BLaER1 (cell line): ENCODE results near the gene POLN.

Source experiments
- H3K27ac ChIP-seq: shearing (Covaris generic); formaldehyde crosslinking; 2 replicates; pipeline ENCODE4 v1.8.1; 2022
- H3K27me3 ChIP-seq: shearing (Covaris generic); formaldehyde crosslinking; 2 replicates; pipeline ENCODE4 v1.8.1; 2022
- H3K36me3 ChIP-seq: shearing (Covaris generic); formaldehyde crosslinking; 2 replicates; pipeline ENCODE4 v1.8.1; 2022
- H3K4me1 ChIP-seq: shearing (Covaris generic); formaldehyde crosslinking; 2 replicates; pipeline ENCODE4 v1.8.1; 2022
- H3K4me2 ChIP-seq: shearing (Covaris generic); formaldehyde crosslinking; 2 replicates; pipeline ENCODE4 v1.8.1; 2022
- H3K4me3 ChIP-seq: shearing (Covaris generic); formaldehyde crosslinking; 2 replicates; pipeline ENCODE4 v1.8.1; 2022
- H3K9ac ChIP-seq: shearing (Covaris generic); formaldehyde crosslinking; 2 replicates; pipeline ENCODE4 v1.8.1; 2022
- H3K9me3 ChIP-seq: shearing (Covaris generic); formaldehyde crosslinking; 2 replicates; pipeline ENCODE4 v1.8.1; 2022
- H4K20me1 ChIP-seq: shearing (Covaris generic); formaldehyde crosslinking; 2 replicates; pipeline ENCODE4 v1.8.1; 2022
- Cebpa-rat ChIP-seq: shearing (Covaris generic); IDR thresholded peaks from 2 replicates; pipeline ENCODE4 v1.8.1; 2022

Gene POLN

GRCh38 chr4:2075171-2075986 is 166.5 kb downstream of the POLN start:
- Histone ChIP-seq H3K9ac (0 out of 2 replicates have a peak overlapping the region, but pooled peaks have one; percentile 15), H3K4me1 (peaks cover 63% of the 10 kb centered on the region), H3K9me3 (no peaks in the 10 kb centered on the region)

GRCh38 chr4:2074588-2074987 is 167.3 kb downstream of the POLN start:
- Histone ChIP-seq H3K9ac (no peak overlapping the region), H3K4me2 (0 out of 2 replicates have a peak overlapping the region, but pooled peaks have one; percentile 68), H3K4me3 (no peak overlapping the region), H4K20me1 (no peaks in the 10 kb centered on the region), H3K4me1 (peaks cover 55% of the 10 kb centered on the region), H3K36me3 (no peaks in the 10 kb centered on the region), H3K27ac (no peak overlapping the region; the same call in 1 of the 2 replicates), H3K9me3 (no peaks in the 10 kb centered on the region), H3K27me3 (no peaks in the 10 kb centered on the region)
- TF ChIP-seq Cebpa-rat = no peak

More at GRCh38 chr4:2075171-2075986, 166.5 kb downstream of the POLN start:
- Histone ChIP-seq H3K27me3 (no peaks in the 10 kb centered on the region), H3K4me3 (no peak overlapping the region), H3K4me2 (peak overlapping the region; percentile 68), H3K27ac (peak overlapping the region; percentile 70; the same call in 1 of the 2 replicates), H3K36me3 (no peaks in the 10 kb centered on the region), H4K20me1 (no peaks in the 10 kb centered on the region)
- TF ChIP-seq Cebpa-rat = no peak

- H3K9ac ChIP-seq = no peak overlapping the region
- no peak overlapping the region for H3K4me3 ChIP-seq
- peaks cover 49% of the 10 kb centered on the region for H3K4me1 ChIP-seq
- no peaks in the 10 kb centered on the region for H3K27me3 ChIP-seq
- H4K20me1 ChIP-seq = no peaks in the 10 kb centered on the region
- H3K4me2 ChIP-seq = no peak overlapping the region; the same call in 1 of the 2 replicates
- no peak overlapping the region for H3K27ac ChIP-seq
- no peaks in the 10 kb centered on the region for H3K9me3 ChIP-seq
- no peak for TF ChIP-seq Cebpa-rat
- H3K36me3 ChIP-seq = no peaks in the 10 kb centered on the region
Observed at GRCh38 chr4:2073808-2074481, 168.0 kb downstream of the POLN start.

DNA sequence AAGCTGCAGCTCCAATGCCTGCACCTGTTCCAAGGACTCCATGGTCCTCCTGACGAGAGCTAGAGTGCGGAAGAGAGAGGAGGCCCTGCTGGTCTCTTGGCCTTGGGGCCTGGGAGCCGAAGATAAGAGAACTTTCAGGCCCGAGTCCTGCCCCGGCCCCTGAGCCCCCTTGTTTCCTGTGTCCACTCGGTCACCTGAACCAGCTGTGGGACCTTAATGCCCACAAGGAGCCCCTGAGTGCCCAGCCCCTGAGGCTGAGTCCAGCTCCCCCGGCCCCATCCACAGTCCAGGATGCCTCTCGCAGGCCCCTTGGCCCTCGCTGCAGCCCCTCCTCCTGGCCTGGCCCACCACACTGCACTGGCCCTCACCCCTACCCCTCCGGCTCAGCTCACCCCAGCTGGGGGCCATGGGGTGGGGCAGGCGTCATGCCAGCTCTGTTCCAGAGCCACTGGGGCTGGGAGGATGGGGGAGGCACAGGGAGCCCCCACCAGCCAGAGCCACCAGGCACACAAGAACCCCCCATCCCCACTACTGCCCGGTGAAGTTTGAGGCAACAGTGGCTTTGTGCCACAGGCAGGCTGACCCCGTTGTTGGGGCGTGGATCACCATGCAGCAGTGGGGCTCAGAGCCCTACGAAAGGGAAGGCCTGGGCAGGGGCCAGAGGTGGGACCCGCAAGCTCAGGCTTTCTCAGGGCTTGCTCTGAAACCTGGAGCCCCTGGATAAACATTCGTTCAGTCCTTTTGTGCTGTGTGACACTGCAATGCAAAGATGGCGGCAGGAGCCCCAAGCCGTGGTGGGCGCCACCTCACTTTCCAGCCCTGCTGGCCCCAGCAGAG is 168.7 kb downstream of the POLN start:
- Histone ChIP-seq H3K36me3 (no peaks in the 10 kb centered on the region), H4K20me1 (peaks cover 1% of the 10 kb centered on the region; the same call in 1 of the 2 replicates), H3K9ac (no peak overlapping the region), H3K27ac (no peak overlapping the region), H3K4me2 (no peak overlapping the region), H3K4me3 (no peak overlapping the region), H3K9me3 (no peaks in the 10 kb centered on the region), H3K4me1 (peaks cover 41% of the 10 kb centered on the region), H3K27me3 (no peaks in the 10 kb centered on the region)
- TF ChIP-seq Cebpa-rat = no peak

DNA sequence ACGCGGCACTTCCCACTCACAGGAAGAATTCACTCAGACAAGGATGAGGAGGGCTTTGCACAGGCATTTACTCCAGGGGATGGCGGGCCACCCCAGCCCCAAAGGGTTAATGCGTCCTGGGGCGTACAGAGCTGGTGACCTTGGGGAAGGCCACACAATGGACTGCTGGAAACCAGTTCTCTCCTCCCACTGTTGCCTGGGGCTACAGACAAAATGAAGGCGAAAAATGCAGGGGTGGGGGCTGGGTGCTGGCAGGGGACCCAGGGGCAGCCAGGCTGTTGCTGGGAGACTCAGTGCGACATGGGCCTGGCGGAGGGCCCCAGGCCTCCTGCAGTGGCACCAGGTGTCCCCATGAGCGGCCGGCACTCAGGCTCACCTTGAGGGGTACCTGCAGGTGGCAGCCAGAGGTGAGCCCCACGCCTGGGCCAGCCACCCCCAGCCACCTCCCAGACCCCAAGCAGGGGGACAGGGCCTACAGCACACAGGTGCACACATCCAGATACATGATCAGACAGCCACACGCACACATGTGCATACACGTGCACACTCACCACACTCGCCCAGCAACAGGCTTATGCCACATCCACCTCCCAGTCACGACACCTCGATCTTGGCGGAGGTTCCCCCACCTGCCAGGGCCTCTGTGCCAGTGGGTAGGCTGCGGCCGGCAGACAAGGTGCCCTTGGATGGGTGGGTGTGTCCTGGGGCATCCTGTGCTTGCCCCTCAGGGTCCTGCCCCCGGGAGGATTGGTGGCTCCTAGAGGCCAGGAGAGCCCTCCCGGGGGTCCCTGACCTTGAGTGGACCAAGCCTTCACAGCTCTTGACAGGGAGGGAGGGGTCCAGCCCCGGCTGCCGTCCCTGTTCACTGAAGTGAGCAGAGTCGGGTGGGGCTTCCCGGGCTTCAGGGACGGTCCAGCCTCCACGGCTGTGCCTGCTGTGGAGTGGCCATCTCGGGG is 169.7 kb downstream of the POLN start:
- no peaks in the 10 kb centered on the region for H3K9me3 ChIP-seq
- peaks cover 6% of the 10 kb centered on the region; the same call in 1 of the 2 replicates for H3K36me3 ChIP-seq
- H3K27ac ChIP-seq = no peak overlapping the region
- no peak overlapping the region for H3K4me2 ChIP-seq
- no peak overlapping the region for H3K9ac ChIP-seq
- H3K4me1 ChIP-seq = peaks cover 37% of the 10 kb centered on the region
- no peak overlapping the region for H3K4me3 ChIP-seq
- H4K20me1 ChIP-seq = peaks cover 11% of the 10 kb centered on the region
- no peaks in the 10 kb centered on the region for H3K27me3 ChIP-seq
- TF ChIP-seq Cebpa-rat = no peak

GRCh38 chr4:2071252-2071911 is 170.5 kb downstream of the POLN start:
- Histone ChIP-seq H3K9me3 (no peaks in the 10 kb centered on the region), H3K27me3 (no peaks in the 10 kb centered on the region), H3K36me3 (peaks cover 6% of the 10 kb centered on the region; the same call in 1 of the 2 replicates), H3K4me3 (no peak overlapping the region), H3K9ac (no peak overlapping the region), H3K27ac (no peak overlapping the region), H3K4me2 (no peak overlapping the region), H3K4me1 (peaks cover 37% of the 10 kb centered on the region), H4K20me1 (peaks cover 19% of the 10 kb centered on the region)
- no peak for TF ChIP-seq Cebpa-rat

DNA sequence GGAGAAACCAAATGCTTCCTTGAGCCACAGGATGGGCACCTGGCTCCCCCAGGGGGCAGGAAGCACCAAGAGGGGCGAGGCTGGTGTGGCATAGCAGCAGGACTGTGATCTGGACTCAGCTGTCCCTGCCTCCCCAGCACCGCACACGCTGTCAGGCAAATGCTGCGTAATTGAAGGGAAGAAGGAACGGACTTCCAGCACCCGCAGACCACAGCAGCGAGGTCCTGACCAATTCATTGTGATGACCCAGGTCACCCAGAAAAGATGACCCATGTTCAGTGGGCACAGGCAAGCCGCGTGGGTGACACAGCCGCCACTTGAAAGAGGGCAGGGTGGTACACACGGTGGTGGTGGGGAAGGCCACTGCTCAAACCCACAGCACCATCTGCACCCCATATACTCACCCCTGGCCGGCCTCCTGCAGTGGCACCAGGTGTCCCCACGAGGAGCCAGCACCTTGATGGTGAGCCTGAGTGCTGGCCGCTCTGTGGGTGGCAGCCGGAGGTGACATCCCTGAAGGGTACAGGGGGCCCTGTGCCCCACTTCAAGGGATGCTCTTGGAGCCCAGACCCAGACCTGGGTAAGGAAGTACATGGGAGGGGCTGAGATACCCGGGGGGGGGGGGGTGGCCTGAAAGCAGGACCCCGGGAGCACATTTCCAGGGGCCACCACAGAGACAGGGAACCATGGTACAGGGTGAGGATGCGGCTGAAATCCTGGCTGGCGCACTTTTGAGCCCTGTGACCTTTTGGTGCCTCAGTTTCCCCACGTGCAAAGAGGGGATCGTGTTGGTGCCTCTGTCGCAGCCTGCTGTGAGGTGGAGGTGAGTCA is 171.3 kb downstream of the POLN start:
- no peaks in the 10 kb centered on the region for H3K9me3 ChIP-seq
- no peak overlapping the region for H3K4me3 ChIP-seq
- peaks cover 33% of the 10 kb centered on the region for H3K4me1 ChIP-seq
- H3K27ac ChIP-seq = no peak overlapping the region
- peaks cover 27% of the 10 kb centered on the region for H4K20me1 ChIP-seq
- peaks cover 6% of the 10 kb centered on the region; the same call in 1 of the 2 replicates for H3K36me3 ChIP-seq
- no peak overlapping the region for H3K4me2 ChIP-seq
- no peak overlapping the region for H3K9ac ChIP-seq
- no peak for TF ChIP-seq Cebpa-rat
- H3K27me3 ChIP-seq = no peaks in the 10 kb centered on the region

DNA sequence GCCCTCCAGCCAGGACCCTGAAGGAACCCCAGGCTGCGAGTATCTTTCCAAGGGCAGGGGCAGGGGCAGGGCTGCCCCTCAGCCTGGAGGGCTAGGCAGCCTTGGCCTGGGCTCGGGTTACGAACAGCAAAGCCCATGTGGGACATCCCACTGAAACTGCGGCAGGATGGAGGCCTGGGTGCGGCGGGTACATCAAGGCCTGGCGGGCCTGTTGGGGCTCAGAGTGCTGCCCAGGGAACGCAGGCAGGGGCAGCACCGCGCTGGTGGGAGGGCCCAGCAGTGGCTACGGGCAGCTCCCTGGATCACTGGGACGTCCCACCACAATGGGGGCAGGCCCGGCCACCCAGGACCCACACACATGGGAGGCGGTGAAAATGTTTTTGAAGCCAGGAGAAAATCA is 171.9 kb downstream of the POLN start:
- no peak for TF ChIP-seq Cebpa-rat
- no peak overlapping the region for H3K9ac ChIP-seq
- H3K27ac ChIP-seq = no peak overlapping the region
- H3K4me3 ChIP-seq = no peak overlapping the region
- H3K27me3 ChIP-seq = no peaks in the 10 kb centered on the region
- peaks cover 26% of the 10 kb centered on the region for H3K4me1 ChIP-seq
- H3K4me2 ChIP-seq = no peak overlapping the region
- peaks cover 33% of the 10 kb centered on the region for H4K20me1 ChIP-seq
- H3K9me3 ChIP-seq = no peaks in the 10 kb centered on the region
- H3K36me3 ChIP-seq = peaks cover 6% of the 10 kb centered on the region
